G401.6 (cell line): Measurements from ENCODE around the gene TRIO.
A peak's percentile ranks its signal among the peaks of the same experiment; 100 is the strongest.

Experiments
- FAIRE-seq: peaks from 2 replicates; lab custom pipeline; 2012; peaks lifted over from hg19 to GRCh38; lab: Jason Lieb, UNC

The TRIO gene

GRCh38 chr5:14267166-14267838, 124.2 kb downstream of the TRIO start:
- peak; percentile 17 for FAIRE-seq

DNA sequence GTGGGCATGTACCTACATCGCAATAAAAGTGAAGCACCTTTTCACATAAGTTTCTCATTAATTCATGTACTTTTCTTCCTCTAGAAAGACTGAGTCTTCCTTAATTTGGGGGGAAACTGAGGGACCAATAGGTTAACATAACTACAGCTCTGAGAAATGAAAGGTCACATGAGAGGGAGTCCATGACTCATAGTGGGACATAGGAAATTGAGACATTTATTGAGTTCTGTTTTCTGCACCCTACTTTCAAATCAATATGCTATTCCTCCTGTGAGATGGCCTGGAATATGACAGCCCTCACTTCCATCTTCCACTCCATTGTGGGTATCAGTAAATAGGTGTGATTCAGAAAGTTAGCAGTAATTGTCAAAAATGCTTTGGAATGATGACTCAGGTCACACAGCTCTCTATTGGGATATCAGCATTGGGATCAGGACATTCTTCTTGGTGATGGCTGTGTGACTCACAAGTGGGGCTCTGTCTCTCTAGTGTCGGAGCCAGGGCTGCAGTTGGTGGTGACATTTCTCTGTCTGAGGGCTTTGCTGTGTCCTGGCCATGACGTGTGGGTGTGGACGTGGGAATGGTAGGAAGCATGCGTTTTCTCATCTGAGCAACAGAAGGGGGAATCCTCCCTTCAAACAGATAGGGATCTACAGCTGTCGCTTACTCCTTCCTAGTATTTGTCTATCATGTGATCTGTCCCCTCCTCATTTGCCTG, 125.0 kb downstream of the TRIO start:
- FAIRE-seq = no peak

DNA sequence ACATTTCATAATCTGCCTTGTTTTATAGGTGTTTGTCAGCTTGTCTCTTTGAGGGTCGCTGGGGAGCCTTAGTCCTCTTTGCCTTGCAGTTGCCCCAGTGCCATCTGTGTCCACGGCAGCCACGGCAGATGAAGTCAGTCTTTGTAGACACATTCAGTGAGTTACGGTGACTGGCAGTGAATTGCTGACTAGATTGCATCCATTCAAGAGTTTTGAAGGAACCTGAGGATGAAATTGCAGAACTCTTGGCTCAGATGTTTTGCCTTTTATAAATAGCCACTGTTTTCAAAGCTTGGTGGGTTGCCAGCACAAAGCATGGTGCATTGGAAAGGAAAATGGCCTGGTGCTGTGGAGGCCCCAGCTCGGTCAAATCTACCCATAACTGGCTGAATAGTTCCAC, 125.6 kb downstream of the TRIO start:
- no peak for FAIRE-seq

- FAIRE-seq = no peak
These were observed 126.3 kb downstream of the TRIO start for GRCh38 chr5:14269395-14269794.

GRCh38 chr5:14270209-14270702, 127.1 kb downstream of the TRIO start:
- peak; percentile 96 for FAIRE-seq

GRCh38 chr5:14272548-14273205, 129.5 kb downstream of the TRIO start:
- no peak for FAIRE-seq

GRCh38 chr5:14273207-14273767, 130.1 kb downstream of the TRIO start:
- FAIRE-seq = no peak

DNA sequence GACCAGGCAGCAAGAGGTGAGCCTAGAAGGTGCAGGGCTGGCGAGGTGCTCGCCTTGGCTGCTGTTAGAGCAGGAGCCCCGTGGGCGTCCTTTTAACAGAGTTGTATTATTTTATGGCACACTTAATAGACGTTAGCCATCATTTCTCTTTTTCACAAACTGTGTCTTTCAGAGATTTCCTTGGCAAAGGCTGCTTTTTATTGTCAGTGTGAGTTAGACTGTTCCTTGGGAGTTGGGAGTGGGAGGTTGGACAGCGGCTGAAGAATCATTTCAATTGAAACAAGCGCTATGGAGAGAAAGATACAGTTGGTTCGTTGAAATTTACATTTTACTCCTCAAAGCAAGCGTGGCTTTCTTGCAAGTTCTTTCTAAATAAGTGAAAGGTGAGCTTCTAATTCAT, 133.2 kb downstream of the TRIO start:
- no peak for FAIRE-seq

DNA sequence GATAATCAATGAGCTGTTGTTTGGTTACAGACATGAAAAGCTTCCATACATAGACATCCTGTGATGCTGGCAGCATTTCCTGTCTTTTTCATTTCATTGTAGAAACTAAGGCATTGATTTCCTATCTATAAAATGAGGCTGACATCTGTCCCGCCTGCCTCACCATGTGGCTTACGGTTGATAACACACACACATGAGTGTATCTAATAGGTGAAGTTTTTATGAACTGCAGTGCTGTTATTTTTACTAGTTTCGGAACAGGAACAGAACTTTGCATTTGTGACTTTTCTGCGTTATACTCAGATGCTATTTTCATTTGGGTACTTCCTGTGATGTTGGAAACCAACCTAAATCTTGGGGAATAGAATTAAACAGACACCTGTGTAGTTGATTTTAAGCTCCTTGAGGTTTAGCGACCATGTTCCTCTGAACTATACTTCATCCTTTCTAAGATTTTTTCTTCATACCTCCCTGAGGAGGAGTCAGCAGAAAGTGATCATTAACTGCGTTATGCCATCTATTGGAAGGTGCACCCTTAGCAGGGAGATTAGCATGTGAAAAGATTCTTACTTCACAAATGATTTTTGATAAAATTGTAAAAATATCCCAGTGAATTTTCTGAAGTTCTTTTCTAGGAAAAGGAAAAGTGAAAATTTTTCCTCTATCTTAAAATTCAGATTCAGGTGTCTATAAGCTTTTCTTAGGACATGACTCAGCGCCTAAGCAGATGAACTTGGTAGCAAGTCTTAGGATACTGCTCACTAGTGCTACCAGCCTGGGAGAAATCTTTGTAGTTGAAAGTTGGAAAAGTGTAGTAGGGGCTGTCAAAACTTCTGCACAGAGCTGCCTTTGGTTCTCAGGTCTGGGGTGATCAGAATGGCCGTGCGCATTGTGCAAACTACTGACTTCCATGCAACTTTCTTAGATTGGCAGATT, 134.5 kb downstream of the TRIO start:
- FAIRE-seq = no peak

DNA sequence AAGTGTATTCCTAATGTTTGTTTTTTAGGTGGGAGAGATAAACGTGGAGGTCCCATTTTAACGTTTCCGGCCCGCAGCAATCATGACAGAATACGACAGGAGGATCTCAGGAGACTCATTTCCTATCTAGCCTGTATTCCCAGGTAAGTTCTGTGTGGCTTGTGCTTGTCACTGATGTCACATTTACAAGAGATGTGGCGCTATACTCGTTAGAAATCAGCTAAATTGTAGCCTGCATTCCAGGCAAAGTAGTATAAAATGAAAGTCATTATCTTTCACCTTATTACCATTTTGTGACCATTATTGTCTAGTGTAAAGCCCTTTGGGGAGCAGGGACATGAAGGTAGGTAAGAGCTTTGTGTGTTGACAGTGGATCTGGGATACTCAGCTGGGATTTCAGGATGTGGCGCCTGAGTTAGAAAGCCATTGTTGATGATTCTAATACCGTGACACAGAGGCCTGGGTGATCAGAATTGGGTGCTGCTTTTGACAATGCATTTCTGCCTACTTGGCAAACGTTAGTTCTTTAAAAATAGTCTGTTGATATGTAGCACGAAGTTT, 137.2 kb downstream of the TRIO start:
- FAIRE-seq = no peak

- FAIRE-seq = no peak
These were observed 138.6 kb downstream of the TRIO start for GRCh38 chr5:14281746-14282181.

DNA sequence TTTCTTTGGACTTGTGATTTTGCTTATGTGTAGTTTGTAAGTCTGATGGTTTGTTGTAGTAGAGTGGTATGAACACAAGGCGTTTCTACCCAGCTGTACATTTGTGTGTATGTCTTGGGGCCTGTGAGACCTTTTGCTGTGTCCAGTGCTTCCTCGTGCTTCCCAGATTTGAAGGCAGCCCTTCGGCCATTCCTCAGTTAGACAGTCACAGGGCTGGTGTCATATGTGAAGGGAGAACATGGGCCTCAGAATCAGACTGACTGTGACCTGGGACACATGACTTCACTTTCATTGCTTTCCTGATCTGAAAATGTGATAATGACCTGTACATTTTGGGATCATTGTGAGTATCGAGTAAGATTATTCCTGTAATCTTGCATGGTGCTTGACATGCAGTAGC, 140.0 kb downstream of the TRIO start:
- no peak for FAIRE-seq

GRCh38 chr5:14284392-14285148, 141.4 kb downstream of the TRIO start:
- no peak for FAIRE-seq

GRCh38 chr5:14286007-14286406, 142.9 kb downstream of the TRIO start:
- no peak for FAIRE-seq

GRCh38 chr5:14286574-14287421, 143.7 kb downstream of the TRIO start:
- FAIRE-seq = no peak

- FAIRE-seq = no peak
These were observed 149.9 kb downstream of the TRIO start for GRCh38 chr5:14292766-14293658.

DNA sequence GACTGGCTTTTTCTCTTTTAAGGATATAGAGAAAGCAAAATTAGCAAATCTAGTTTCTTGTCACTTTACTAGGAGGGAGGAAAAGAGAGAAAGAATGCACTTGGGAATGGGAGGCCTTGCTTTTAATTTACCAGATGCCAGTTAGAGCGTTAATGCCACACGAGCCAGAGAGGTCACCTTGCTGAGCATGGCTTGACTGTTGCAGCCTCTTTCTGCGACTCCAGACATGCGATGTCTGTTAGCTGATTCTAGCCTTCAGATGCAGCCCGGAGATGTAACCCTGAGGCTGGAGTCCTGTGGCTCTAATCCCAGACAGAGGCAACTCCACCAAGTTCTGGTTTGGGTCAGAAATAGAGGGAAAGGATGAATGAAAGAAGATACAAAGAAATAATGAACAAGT, 152.5 kb downstream of the TRIO start:
- FAIRE-seq = no peak

GRCh38 chr5:14296533-14297331, 153.6 kb downstream of the TRIO start:
- no peak for FAIRE-seq
